Activated CD4-positive, alpha-beta T cell treated with anti-CD3 and anti-CD28 coated beads, Interleukin-2, amount 10 ng/mL, durations not matched to agents 24 days and 14 days (primary cell): ENCODE data around the gene BSCL2. TPM values are rescaled to one million over a fixed set of nuclear protein-coding genes. Genes with fewer than 3 reads are reported as not detected.
"Not testable (repeated sequence)": the region's sequence is repeated elsewhere in the genome, so short reads cannot be mapped to it uniquely, and the experiment has no call there.

Source experiments
- DNase-seq: peaks from one replicate; pipeline ENCODE4 v3.0.0; 2022
- H3K27ac Mint-ChIP-seq: one replicate; pipeline ENCODE4 v1.8.0; 2022; ENCODE audit warnings: mild to moderate bottlenecking, mixed read lengths
- H3K27me3 Mint-ChIP-seq: one replicate; pipeline ENCODE4 v1.8.0; 2022; ENCODE audit warnings: mixed read lengths
- H3K36me3 Mint-ChIP-seq: one replicate; pipeline ENCODE4 v1.8.0; 2022; ENCODE audit warnings: low read depth, mild to moderate bottlenecking, mixed read lengths
- H3K4me1 Mint-ChIP-seq: one replicate; pipeline ENCODE4 v1.8.0; 2021; ENCODE audit warnings: mixed read lengths
- H3K4me3 Mint-ChIP-seq: one replicate; pipeline ENCODE4 v1.8.0; 2022; ENCODE audit warnings: mild to moderate bottlenecking, moderate library complexity, mixed read lengths
- H3K9me3 Mint-ChIP-seq: one replicate; pipeline ENCODE4 v1.8.0; 2021; ENCODE audit warnings: mixed read lengths
- intact Hi-C: fragments of 100-400 bp; cut with micrococcal nuclease; formaldehyde crosslinking; loops from one replicate; pipeline ENCODE4 v1.15.1; 2023
- total RNA-seq: library from RNA; stranded (reverse); gene quantifications from 2 replicates; pipeline ENCODE4 v1.2.3, GENCODE V29; 2022

BSCL2 gene
- total RNA-seq, 1 donor from 2014 or later: 32.4 TPM

GRCh38 chr11:62689421-62690183, 17.6 kb downstream of the BSCL2 start, which contains the start of gene LRRN4CL:
Gene LRRN4CL (minus strand): TSS chr11:62689530. CDS start chr11:62688508, 1,022 bp downstream.
- DNase-seq: no peak
- intact Hi-C loops: loop anchor here (5.0 kb wide), 2 partner anchors 97 to 297 kb away; partner anchors contain the start of gene TUT1
- Mint-ChIP-seq H3K9me3 (no peaks in the 10 kb centered on the region), H3K4me3 (no peak within 1 kb of the TSS), H3K27ac (no peak within 1 kb of the TSS), H3K27me3 (peaks cover 9% of the 10 kb centered on the region), H3K4me1 (peaks cover 2% of the 10 kb centered on the region), H3K36me3 (peaks cover 25% of the 10 kb centered on the region)

GRCh38 chr11:62688491-62688890, 18.7 kb downstream of the BSCL2 start:
- Mint-ChIP-seq H3K9me3 (no peaks in the 10 kb centered on the region), H3K4me1 (no peaks in the 10 kb centered on the region), H3K4me3 (no peak overlapping the region)

GRCh38 chr11:62687508-62688396, 19.5 kb downstream of the BSCL2 start:
- Mint-ChIP-seq H3K9me3 (no peaks in the 10 kb centered on the region), H3K4me1 (no peaks in the 10 kb centered on the region)
- intact Hi-C loops: no loop called here

More at GRCh38 chr11:62688491-62688890, 18.7 kb downstream of the BSCL2 start:
- H3K27me3 Mint-ChIP-seq: peaks cover 9% of the 10 kb centered on the region
- intact Hi-C loops: no loop called here
- H3K27ac Mint-ChIP-seq: no peak overlapping the region
- H3K36me3 Mint-ChIP-seq: peaks cover 23% of the 10 kb centered on the region
- DNase-seq: no peak

GRCh38 chr11:62682518-62682917, 24.7 kb downstream of the BSCL2 start:
- H3K27ac Mint-ChIP-seq: no peak overlapping the region

More at GRCh38 chr11:62687508-62688396, 19.5 kb downstream of the BSCL2 start:
- peaks cover 19% of the 10 kb centered on the region for H3K36me3 Mint-ChIP-seq
- H3K4me3 Mint-ChIP-seq: no peak overlapping the region
- no peak overlapping the region for H3K27ac Mint-ChIP-seq
- DNase-seq: no peak
- H3K27me3 Mint-ChIP-seq: peaks cover 9% of the 10 kb centered on the region

GRCh38 chr11:62680825-62681240, 26.4 kb downstream of the BSCL2 start:
- Mint-ChIP-seq H3K36me3 (peaks cover 21% of the 10 kb centered on the region), H3K27ac (peak overlapping the region; percentile 61), H3K4me3 (peak overlapping the region; percentile 44), H3K27me3 (no peaks in the 10 kb centered on the region), H3K4me1 (peaks cover 24% of the 10 kb centered on the region), H3K9me3 (no peaks in the 10 kb centered on the region)
- intact Hi-C loops: no loop called here
- peak; percentile 84 for DNase-seq

More at GRCh38 chr11:62682518-62682917, 24.7 kb downstream of the BSCL2 start:
- Mint-ChIP-seq H3K4me1 (peaks cover 16% of the 10 kb centered on the region), H3K4me3 (no peak overlapping the region), H3K36me3 (peaks cover 7% of the 10 kb centered on the region), H3K9me3 (no peaks in the 10 kb centered on the region), H3K27me3 (peaks cover 2% of the 10 kb centered on the region)
- DNase-seq: no peak
- intact Hi-C loops: no loop called here

- intact Hi-C loops: loop anchor here (1.0 to 10.0 kb wide), 5 partner anchors 8 to 254 kb away; partner anchors contain the start of genes C11orf98, CSKMT, INTS5 and UQCC3
- H3K36me3 Mint-ChIP-seq: peaks cover 26% of the 10 kb centered on the region
- H3K4me1 Mint-ChIP-seq: peaks cover 27% of the 10 kb centered on the region
Observed at GRCh38 chr11:62678770-62679696, 28.2 kb downstream of the BSCL2 start, which contains the start of gene UBXN1. Gene UBXN1 (minus strand): TSS chr11:62679073. CDS start chr11:62678923, 150 bp downstream.

GRCh38 chr11:62678433-62678769, 28.8 kb downstream of the BSCL2 start:
- Mint-ChIP-seq H3K9me3 (no peaks in the 10 kb centered on the region), H3K4me1 (peaks cover 29% of the 10 kb centered on the region), H3K27ac (peak overlapping the region; percentile 96), H3K27me3 (no peaks in the 10 kb centered on the region), H3K36me3 (peaks cover 29% of the 10 kb centered on the region), H3K4me3 (peak overlapping the region; percentile 85)
- intact Hi-C loops: loop anchor here (2.0 to 10.0 kb wide), 3 partner anchors 14 to 254 kb away; partner anchors contain the start of genes C11orf98, CSKMT and INTS5
- DNase-seq: no peak

More at GRCh38 chr11:62678770-62679696, 28.2 kb downstream of the BSCL2 start, which contains the start of gene UBXN1:
- peak within 1 kb of the TSS; percentile 96 for H3K27ac Mint-ChIP-seq
- H3K27me3 Mint-ChIP-seq: no peaks in the 10 kb centered on the region
- H3K9me3 Mint-ChIP-seq: no peaks in the 10 kb centered on the region
- DNase-seq: peak; percentile 95
- H3K4me3 Mint-ChIP-seq: peak within 1 kb of the TSS; percentile 85

GRCh38 chr11:62677714-62678113, 29.5 kb downstream of the BSCL2 start:
- Mint-ChIP-seq H3K27ac (peak overlapping the region; percentile 96), H3K9me3 (no peaks in the 10 kb centered on the region), H3K27me3 (no peaks in the 10 kb centered on the region), H3K36me3 (peaks cover 31% of the 10 kb centered on the region), H3K4me1 (peaks cover 29% of the 10 kb centered on the region), H3K4me3 (peak overlapping the region; percentile 85)
- DNase-seq: no peak
- intact Hi-C loops: loop anchor here (2.0 to 10.0 kb wide), 3 partner anchors 13 to 253 kb away; partner anchors contain the start of genes C11orf98, CSKMT and INTS5

- Mint-ChIP-seq H3K9me3 (no peaks in the 10 kb centered on the region), H3K36me3 (peaks cover 34% of the 10 kb centered on the region), H3K4me3 (peak overlapping the region; percentile 85), H3K27ac (peak overlapping the region; percentile 23), H3K27me3 (no peaks in the 10 kb centered on the region), H3K4me1 (peaks cover 34% of the 10 kb centered on the region)
- intact Hi-C loops: loop anchor here (10.0 kb wide), 1 partner anchor 252 kb away; no protein-coding TSS in a partner anchor
- no peak for DNase-seq
Observed at GRCh38 chr11:62677156-62677555, 30.1 kb downstream of the BSCL2 start.

- DNase-seq: no peak
- Mint-ChIP-seq H3K27ac (no peak overlapping the region), H3K36me3 (peaks cover 37% of the 10 kb centered on the region), H3K9me3 (no peaks in the 10 kb centered on the region), H3K4me3 (peak overlapping the region; percentile 85), H3K27me3 (no peaks in the 10 kb centered on the region), H3K4me1 (peaks cover 35% of the 10 kb centered on the region)
- intact Hi-C loops: loop anchor here (10.0 kb wide), 1 partner anchor 252 kb away; no protein-coding TSS in a partner anchor
Observed at GRCh38 chr11:62676698-62677097, 30.5 kb downstream of the BSCL2 start.

GRCh38 chr11:62675415-62675814, 31.8 kb downstream of the BSCL2 start:
- Mint-ChIP-seq H3K4me1 (peaks cover 37% of the 10 kb centered on the region), H3K36me3 (peaks cover 47% of the 10 kb centered on the region)
- H3K9me3 Mint-ChIP-seq, DNase-seq, H3K27ac Mint-ChIP-seq, H3K4me3 Mint-ChIP-seq, H3K27me3 Mint-ChIP-seq: not testable (repeated sequence)
- intact Hi-C loops: loop anchor here (10.0 kb wide), 1 partner anchor 251 kb away; no protein-coding TSS in a partner anchor

GRCh38 chr11:62673196-62673525, 34.1 kb downstream of the BSCL2 start:
- intact Hi-C loops: loop anchor here (2.0 to 10.0 kb wide), 4 partner anchors 36 to 1246 kb away; partner anchors contain the start of genes CPSF7, HNRNPUL2 and TTC9C
- H3K4me3 Mint-ChIP-seq: peak overlapping the region; percentile 88
- no peaks in the 10 kb centered on the region for H3K9me3 Mint-ChIP-seq
- no peak for DNase-seq
- no peaks in the 10 kb centered on the region for H3K27me3 Mint-ChIP-seq
- H3K36me3 Mint-ChIP-seq: peaks cover 59% of the 10 kb centered on the region
- H3K27ac Mint-ChIP-seq: peak overlapping the region; percentile 92
- H3K4me1 Mint-ChIP-seq: peaks cover 42% of the 10 kb centered on the region
